Measurements from ENCODE around the gene TIMM17B.

The TIMM17B gene

DNA sequence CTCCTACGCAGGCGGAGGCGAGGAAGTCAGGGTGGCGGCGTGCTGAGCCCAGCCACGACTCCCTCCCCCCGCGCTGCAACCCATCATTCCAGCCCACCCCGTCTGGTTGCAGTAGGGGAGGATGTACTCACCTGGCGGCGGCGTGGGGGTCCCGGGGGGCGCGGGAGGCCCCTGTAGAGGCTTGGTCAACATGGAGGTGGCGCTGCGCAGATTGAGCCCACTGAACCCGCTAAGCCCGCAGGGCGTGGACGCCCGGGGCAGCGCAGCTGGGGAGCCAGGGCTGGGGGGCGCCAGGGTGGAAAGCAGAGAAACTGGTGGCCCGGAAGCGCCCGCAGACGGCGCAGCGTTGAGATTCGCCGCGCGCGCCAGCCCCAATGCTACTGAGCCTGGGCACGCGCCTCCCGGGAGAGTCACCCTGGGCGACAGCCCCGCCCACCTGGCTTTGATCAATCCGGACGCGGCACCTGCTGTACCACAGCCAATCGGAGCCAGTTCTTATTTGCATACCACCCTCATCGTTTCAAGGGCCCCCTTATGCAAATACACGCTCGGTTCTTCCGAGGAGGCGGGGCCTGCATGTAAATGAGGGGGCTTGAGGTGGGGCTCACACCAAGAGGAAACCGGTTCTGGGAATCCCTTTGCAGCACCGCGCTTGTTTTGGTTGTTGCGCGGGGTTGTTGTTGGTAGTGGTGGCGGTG is 21.2 kb upstream of the TIMM17B start, which contains the start of gene PIM2:
PIM2 (minus strand) TSS at position 382 of the 698 bp plus-strand sequence; CDS start at position 192, 190 bp downstream.
- peak; percentile 100 for FAIRE-seq

GRCh38 chrX:48918301-48918642 is 20.7 kb upstream of the TIMM17B start:
- FAIRE-seq = no peak

- peak; percentile 98 for FAIRE-seq
Observed at GRCh38 chrX:48917139-48918001, 19.8 kb upstream of the TIMM17B start.

GRCh38 chrX:48914593-48915493 is 17.3 kb upstream of the TIMM17B start:
- FAIRE-seq = no peak

GRCh38 chrX:48913605-48914366 is 16.2 kb upstream of the TIMM17B start:
- no peak for FAIRE-seq

- peak; percentile 94 for FAIRE-seq
Observed at GRCh38 chrX:48911412-48912182, 14.0 kb upstream of the TIMM17B start, which contains the start of gene SLC35A2. Gene SLC35A2, minus strand, starts transcription at chrX:48911646. Its CDS starts 10 bp downstream, at chrX:48911636.

DNA sequence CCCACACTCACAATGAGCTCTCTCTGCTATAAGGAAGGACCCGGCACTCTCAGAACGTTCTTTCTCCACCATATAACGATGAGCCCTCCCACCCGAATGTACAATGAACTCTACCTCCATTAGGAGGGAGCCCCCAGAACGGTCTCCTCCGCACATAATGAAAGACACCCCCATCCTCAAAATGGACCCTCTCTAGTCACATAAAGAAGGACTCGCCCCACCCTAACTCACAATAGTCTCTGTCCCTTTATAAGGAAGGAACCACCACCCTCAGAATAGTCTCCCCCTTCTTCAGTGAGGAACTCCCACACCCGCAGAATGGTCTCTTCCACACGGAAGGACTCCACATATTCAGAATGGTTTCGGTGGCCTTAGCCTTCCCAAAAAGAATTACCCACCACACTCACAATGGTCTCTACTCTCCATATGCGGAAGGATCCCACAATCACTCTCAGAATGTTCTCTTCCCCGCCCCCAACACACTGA is 13.4 kb upstream of the TIMM17B start:
- FAIRE-seq = no peak

DNA sequence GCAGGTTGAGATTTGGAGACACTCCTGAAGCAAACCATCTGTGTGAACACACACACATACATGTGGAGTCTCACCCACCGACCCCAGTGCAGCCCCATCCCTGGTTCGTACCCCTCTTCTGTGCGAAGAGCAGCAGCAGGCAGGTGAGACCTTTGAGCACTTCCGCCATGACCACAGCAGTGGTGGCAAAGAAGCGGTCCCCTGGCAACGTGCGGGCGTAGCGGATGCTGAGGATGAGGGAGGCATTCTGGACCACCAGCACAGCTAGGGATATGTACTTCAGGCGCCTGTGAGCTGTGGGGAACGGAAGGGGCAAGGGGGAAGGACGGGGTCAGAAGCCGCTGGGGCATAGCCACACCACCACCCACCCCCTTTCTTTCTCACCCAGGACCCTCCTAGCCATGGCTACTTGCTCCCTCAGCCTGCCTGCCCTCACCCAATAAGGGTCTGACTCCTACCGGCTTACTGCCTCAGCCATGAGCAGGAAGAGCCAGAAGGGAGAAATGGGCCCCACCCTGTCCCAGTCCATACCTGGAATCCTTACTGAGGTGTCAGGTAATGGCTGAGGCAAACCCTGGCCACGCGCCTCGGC is 12.2 kb upstream of the TIMM17B start:
- no peak for FAIRE-seq

DNA sequence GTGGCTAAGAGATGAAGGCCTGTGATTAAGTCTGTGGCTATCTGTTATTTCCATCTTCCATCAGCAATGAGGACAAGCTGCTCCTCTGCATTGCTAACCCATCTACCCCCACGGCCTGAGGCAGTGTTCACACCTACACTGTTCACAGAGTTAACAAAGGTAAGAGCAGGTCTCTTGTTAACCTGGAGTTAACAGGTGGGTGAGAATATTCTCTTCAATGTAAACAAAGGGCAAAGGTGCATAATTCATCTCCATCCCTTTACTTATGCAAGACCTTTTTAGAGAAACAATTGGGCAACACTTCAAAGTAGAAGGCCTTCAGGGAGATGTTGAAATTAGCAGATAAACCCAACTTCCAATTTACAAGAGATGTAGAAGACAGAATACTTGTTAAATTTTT is 11.0 kb upstream of the TIMM17B start:
- no peak for FAIRE-seq

DNA sequence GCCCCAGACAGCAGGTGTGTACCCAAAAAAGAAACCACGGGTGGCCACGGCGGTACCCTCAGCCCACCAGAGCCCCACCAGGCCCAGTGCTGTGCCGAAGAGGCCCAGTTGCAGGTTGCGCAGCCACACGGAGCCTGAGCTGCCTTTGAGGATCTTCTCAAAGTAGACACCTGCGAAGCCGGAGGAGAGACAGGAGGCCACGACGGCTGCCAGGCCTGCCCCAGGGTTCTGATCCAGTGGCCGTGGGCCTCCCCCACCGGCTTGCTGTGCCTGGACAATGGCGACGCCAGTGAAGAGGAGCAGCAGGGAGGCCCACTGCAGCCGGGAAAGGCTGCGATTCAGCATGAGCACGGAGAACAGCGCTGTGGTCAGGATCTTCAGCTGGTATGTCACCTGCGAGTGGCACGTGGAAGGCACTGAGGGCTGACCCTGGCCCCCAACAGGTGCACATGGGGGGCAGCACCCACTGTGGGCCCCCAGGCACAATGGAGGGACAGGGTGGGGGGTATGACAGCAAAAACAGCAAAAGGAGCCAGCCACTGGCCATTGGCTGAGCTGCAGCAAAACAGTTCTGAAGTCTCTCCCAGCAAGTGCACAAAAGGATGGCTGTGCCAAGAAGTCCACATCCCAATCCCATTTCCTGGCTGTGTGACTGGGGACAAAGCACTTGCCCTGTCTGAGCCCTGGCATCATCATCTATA is 7.7 kb upstream of the TIMM17B start:
- FAIRE-seq = no peak

DNA sequence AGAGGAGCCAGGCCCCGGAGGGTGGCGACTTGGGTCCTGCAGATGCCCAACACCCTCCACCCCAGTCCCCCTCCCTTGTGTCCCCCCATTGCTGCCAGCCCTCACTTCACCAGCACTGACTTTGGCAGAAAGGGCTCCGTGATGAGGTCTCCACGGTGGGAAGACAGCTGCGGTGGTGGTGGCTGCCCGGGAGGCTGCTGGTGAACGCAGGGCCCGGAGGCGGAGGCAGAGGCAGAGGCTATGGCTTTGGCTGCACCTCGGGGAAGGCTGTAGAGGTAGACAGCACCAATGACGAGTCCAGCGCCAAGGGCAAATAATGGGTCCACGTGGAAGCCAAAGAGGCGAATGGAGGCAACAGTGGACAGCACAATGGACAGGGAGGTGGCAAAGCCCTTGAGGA is 7.1 kb upstream of the TIMM17B start:
- FAIRE-seq = no peak

DNA sequence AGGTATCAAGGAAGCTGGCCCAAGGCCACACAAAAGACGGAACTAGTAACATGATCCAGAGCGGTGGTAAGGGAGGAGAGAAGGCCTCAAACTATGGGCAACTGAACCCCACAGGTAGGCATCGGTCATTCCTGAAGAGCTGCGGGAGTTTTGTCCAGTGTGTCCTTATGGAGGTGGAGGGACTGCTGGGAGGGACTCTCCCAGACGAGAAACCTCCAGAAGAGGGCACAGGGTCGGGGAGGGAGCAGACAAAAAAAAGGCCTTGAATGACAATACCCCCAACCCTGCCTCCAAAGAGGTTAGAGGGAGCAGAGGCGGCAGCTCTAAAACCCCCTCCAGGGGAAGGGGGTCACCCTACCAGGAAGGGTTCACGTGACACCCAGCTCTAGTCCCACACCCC is 6.6 kb upstream of the TIMM17B start:
- FAIRE-seq = no peak

DNA sequence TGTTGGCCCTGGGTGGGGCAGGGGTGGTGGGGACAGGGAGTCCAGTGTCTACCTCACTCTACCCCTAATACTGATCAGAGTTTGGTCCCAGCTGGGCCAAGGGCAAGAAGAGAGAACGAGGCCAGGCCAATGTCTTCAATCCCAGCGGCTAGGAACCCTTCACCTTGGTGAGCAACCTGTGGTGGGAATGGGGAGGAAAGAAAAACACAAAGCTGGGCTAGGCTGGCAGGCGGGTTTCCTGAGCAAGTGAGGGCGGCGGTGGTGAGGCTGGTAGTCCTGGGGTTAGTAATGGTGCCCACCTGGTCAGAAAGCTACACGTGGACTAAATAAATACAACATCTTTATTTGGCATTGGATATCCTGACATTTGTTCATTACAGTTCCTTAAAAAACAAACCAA is 5.7 kb upstream of the TIMM17B start:
- no peak for FAIRE-seq

DNA sequence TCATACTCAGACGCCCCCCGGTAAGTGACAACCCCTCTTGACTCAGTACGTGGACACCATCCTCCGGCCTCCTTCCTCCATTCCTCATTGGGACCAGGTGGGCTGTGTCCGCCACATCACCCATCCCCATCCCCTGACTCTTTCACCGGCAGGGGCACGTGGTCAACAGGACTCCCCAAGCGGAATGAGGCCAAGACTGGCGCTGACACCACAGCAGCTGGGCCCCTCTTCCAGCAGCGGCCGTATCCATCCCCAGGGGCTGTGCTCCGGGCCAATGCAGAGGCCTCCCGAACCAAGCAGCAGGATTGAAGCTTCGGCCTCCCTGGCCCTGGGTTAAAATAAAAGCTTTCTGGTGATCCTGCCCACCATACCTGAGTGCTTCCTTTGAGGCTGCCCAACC is 5.2 kb upstream of the TIMM17B start:
- FAIRE-seq = no peak

DNA sequence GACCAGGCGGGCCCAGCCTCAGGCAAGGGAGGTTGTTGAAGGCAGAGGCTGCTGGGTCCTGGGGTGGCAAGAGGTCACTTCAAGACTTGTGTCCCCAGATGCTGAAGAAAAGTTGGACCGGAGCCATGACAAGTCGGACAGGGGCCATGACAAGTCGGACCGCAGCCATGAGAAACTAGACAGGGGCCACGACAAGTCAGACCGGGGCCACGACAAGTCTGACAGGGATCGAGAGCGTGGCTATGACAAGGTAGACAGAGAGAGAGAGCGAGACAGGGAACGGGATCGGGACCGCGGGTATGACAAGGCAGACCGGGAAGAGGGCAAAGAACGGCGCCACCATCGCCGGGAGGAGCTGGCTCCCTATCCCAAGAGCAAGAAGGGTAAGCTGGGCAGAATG is 4.6 kb upstream of the TIMM17B start:
- no peak for FAIRE-seq

- FAIRE-seq = no peak
Observed at GRCh38 chrX:48901069-48901468, 3.5 kb upstream of the TIMM17B start.

GRCh38 chrX:48899078-48899410 is 1.5 kb upstream of the TIMM17B start:
- FAIRE-seq = no peak

GRCh38 chrX:48897157-48897624 is 377 bp downstream of the TIMM17B start:
- peak; percentile 69 for FAIRE-seq

- no peak for FAIRE-seq
Observed at GRCh38 chrX:48896611-48897011, 957 bp downstream of the TIMM17B start.

GRCh38 chrX:48894891-48895290 is 2.7 kb downstream of the TIMM17B start:
- FAIRE-seq = no peak
